Neural cell (in vitro differentiated cells): ENCODE data around the gene SDK1.

ENCODE experiments used
- CTCF ChIP-seq: fragments of 450-650 bp; IDR thresholded peaks from 2 replicates; pipeline ENCODE4 v1.5.1; 2014; ENCODE audit warnings: antibody characterized with exemption, mild to moderate bottlenecking, moderate library complexity; ENCODE audit not compliant: poor library complexity, severe bottlenecking
- EP300 ChIP-seq: fragments of 450-650 bp; conservative IDR thresholded peaks from 2 replicates; pipeline ENCODE4 v1.6.1; 2014; ENCODE audit warnings: antibody characterized with exemption, mild to moderate bottlenecking, moderate library complexity; ENCODE audit not compliant: poor library complexity, severe bottlenecking
- EZH2 ChIP-seq: fragments of 200-600, 300-800 bp; shearing (Covaris generic), sonication (generic); IDR thresholded peaks from 2 replicates; pipeline ENCODE4 v1.6.1; 2014; ENCODE audit warnings: antibody characterized with exemption, low read length, borderline replicate concordance, mild to moderate bottlenecking; ENCODE audit not compliant: insufficient read depth, poor library complexity, severe bottlenecking
- MXI1 ChIP-seq: fragments of 450-650 bp; conservative IDR thresholded peaks from 2 replicates; pipeline ENCODE4 v1.6.1; 2014; ENCODE audit warnings: antibody characterized with exemption, mild to moderate bottlenecking; ENCODE audit not compliant: poor library complexity, severe bottlenecking
- POLR2AphosphoS5 ChIP-seq: IDR thresholded peaks from 2 replicates; pipeline ENCODE4 v1.6.1; 2012
- RAD21 ChIP-seq: fragments of 450-650 bp; conservative IDR thresholded peaks from 2 replicates; pipeline ENCODE4 v1.6.1; 2014; ENCODE audit warnings: antibody characterized with exemption, mild to moderate bottlenecking, moderate library complexity
- REST ChIP-seq: IDR thresholded peaks from 2 replicates; pipeline ENCODE4 v1.6.1; 2012; ENCODE audit warnings: borderline replicate concordance
- SMC3 ChIP-seq: fragments of 450-650 bp; conservative IDR thresholded peaks from 2 replicates; pipeline ENCODE4 v1.6.1; 2014; ENCODE audit warnings: antibody characterized with exemption, mild to moderate bottlenecking, moderate library complexity; ENCODE audit not compliant: poor library complexity
- TAF1 ChIP-seq: IDR thresholded peaks from 2 replicates; pipeline ENCODE4 v1.6.1; 2012; ENCODE audit warnings: low read depth

- no peak for TF ChIP-seq CTCF
- TF ChIP-seq TAF1, result no peak
- no peak for TF ChIP-seq EP300
- no peak for TF ChIP-seq POLR2AphosphoS5
- TF ChIP-seq EZH2, result no peak
- no peak for TF ChIP-seq REST
- TF ChIP-seq MXI1, result no peak
- TF ChIP-seq RAD21, result no peak
- no peak for TF ChIP-seq SMC3
These were observed 479.0 kb downstream of the SDK1 start for GRCh38 chr7:3780016-3780415.
